NOMO-1 (cell line): ENCODE data around the gene NMNAT3.
"Not testable (repeated sequence)": the region's sequence is repeated elsewhere in the genome, so short reads cannot be mapped to it uniquely, and the experiment has no call there.

Source experiments
- DNase-seq, 2 experiments: peaks; one replicate each; lab custom pipeline; 2025; ENCODE audit not compliant: unreplicated experiment in 2 of 2; lab: John Stamatoyannopoulos, UW

Gene NMNAT3

GRCh38 chr3:139639662-139640061 is 38.1 kb downstream of the NMNAT3 start:
- DNase-seq: no peak

- DNase-seq: no peak
These were observed 39.3 kb downstream of the NMNAT3 start for GRCh38 chr3:139638518-139638917.

GRCh38 chr3:139636511-139636910 is 41.3 kb downstream of the NMNAT3 start:
- DNase-seq: no peak

DNA sequence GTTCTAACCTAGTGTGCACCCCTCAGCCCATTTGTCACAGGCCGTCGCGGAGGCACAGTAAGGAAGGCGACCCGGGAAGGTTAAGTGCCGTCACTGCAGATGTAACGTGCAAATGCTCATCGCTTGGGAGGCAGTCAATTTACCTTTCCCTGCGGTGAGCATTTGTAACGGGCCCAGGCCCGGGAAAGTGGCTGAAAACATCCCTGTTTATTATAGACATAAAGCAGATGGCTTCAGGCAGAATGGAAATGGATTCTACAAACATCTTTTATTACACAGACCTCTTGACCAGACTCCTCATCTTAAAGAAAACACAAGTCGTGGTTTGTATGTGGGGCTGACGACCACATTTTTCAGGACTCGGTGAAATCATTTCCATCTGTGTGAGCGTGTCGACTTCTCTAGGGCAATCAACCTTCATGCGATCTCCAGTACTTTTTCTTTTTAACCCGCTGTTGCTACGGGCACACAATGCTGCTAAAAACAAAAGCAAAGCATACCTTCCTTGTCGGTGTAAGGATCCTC is 43.6 kb downstream of the NMNAT3 start:
- no peak for DNase-seq

DNA sequence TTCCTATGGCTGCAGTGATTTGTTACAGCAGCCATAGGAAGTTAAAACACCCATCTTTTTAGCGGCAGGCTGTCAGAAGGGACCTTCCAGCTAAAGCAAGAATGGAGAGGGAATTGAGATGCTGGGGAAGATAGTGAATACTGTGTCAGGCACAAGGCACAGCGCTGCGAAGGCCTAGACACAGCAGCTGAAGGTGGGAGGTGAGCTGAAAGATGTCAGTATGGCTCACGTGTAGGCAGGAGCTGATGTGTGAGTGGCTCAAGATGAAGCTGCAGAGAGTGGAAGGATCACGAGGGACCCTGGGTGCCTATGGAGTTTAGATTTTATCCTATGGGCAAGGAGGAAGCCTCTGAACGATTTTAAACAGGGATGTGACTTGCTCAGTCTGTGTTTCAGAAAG is 44.3 kb downstream of the NMNAT3 start:
- no peak for DNase-seq

GRCh38 chr3:139630542-139630941 is 47.2 kb downstream of the NMNAT3 start:
- DNase-seq: no peak

- DNase-seq: no peak
These were observed 48.7 kb downstream of the NMNAT3 start for GRCh38 chr3:139629033-139629432.

DNA sequence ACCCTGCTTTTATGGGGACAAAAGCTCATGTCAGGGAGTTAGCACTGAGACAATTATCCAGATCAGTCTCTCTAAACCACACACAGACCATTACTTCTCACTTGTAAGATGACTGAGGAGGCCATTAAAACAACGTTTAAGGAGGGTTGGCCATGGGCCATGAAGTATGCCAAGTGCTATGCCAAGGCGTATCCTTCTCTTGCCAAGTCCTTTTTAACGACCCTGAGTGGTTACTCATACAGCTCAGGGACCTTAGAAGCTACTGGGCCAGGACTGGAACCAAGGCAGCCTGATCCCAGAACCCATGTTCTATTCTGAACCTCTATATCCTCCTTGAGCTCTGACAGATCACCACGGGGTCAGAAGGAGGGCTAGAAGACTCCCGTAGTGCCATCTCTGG is 50.0 kb downstream of the NMNAT3 start:
- DNase-seq: no peak

DNA sequence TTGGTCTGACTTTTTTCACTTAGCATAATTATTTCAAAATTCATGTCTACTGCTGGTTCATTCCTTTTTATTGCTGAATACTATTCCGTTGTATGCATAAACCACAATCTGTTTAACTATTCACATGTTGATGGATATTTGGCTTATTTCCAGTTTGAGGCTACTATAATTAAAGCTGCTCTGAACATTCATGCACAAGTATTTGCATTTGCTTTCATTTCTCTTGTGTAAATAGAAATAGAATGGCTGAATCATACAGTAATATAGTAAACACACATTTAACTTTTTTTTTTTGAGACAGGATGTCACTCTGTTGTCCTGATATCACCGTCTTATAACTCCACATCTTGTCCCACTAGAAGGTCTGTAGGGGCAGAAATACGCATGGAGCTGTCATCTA is 57.3 kb downstream of the NMNAT3 start:
- no peak for DNase-seq

GRCh38 chr3:139619484-139619883 is 58.3 kb downstream of the NMNAT3 start:
- peak in 1 of 2 experiments; percentile 29 for DNase-seq

DNA sequence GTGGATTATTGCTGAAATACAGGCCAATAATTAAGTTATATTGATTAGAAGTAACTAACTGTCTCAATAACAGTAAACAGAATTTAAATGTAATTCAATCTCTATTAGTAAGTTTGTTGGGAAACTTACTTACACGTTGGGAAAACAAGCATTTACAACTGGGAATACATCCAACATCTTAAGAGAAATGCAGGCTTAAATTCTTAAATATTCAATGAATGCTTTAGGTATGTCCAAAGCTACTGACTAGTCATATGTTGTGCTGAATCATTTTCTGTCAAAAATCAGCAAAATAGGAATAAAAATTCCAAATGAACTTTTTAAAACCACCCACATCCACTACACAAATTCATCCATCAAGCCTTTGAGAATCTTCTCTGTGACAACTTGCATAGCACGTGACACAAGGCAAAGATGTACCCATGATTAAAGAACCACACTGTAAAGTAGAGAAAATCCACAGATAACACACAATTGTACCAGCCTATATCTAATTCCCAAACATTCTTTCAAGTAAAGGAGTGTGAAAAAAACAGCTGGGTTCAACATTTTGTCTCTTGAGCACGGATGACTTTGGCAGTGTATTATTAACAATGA is 60.0 kb downstream of the NMNAT3 start:
- no peak for DNase-seq

DNA sequence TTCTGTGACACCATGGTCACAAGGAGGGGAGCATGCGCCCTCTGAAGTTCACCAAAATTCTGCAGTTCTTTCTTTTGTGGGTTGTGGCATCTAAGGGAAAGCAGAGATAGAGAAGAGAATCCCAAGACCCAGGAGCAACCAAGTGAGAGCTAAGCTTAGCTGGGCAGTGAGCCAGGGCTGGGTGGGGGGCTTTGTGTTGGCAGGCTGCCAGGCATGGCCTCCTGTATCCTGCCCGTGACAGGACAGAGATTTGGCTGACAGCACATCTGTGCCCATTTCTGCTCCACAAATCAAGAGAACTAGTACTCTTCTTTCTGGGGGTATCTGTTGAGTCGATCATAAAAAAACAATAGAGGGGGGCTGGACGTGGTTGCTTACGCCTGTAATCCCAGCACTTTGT is 66.2 kb downstream of the NMNAT3 start:
- DNase-seq: no peak

- DNase-seq: no peak
These were observed 66.9 kb downstream of the NMNAT3 start for GRCh38 chr3:139610886-139611285.

GRCh38 chr3:139608924-139609323 is 68.8 kb downstream of the NMNAT3 start:
- no peak for DNase-seq

- DNase-seq: no peak
These were observed 69.7 kb downstream of the NMNAT3 start for GRCh38 chr3:139608108-139608380.

DNA sequence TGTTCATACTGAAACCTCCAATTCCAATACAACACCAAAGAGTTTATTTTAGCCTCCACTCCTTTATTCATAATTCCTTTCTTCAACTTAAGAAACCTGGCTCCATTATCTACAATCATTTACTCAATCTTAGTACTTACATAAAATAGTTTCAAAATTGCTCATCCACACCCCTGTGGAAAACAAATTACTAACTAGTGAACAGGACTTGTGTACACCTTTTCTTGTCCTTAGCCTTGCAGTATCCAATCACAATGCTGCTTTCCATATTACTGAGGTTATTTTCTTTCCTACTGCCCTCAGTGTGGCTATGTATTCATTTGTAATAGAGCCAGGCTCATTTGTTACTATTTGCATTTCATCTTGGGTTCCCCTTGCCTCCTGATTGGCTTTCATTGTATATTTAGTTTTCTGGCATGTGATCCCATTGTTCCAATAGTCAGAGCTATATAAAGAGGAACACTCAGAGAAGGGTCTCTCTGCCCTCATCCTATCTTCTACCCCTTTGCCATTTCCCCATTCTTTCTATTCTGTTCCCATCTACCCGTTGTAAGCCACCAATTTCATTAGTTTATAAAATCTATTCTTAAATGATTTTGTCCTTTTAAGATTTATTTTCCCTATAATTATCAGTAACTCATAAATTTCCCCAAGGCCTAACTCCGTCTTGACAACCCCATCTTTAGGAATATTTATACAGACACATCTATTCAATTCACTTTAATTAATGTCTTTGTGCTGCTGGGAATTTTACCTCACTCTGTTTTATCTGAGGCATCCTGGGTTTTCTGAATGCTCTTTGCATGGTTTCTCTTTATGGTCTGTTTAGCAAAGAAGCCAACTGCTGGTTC is 70.3 kb downstream of the NMNAT3 start:
- DNase-seq: no peak

GRCh38 chr3:139602003-139602402 is 75.8 kb downstream of the NMNAT3 start:
- DNase-seq: no peak

- peak; percentile 4 to 40 for DNase-seq
These were observed 76.4 kb downstream of the NMNAT3 start for GRCh38 chr3:139601191-139601961.

DNA sequence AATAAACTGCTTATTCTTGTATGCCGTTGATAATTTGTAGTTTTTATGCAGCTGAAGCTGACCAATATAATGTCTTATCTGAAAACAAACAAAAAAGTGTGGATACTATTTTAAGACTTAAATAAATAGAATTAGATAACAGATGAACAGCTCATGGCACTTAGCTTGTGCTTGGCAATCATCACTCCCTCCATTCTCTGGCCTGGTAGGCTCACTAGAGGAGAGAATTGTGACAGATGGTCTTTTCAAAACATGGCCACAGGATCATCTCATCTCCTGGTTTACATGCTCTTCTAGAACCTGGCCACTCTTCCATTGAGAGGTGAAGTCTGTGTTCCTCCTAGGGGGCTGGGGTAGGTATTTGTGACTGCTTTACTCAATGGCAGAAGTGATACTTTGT is 79.8 kb downstream of the NMNAT3 start:
- DNase-seq: no peak

DNA sequence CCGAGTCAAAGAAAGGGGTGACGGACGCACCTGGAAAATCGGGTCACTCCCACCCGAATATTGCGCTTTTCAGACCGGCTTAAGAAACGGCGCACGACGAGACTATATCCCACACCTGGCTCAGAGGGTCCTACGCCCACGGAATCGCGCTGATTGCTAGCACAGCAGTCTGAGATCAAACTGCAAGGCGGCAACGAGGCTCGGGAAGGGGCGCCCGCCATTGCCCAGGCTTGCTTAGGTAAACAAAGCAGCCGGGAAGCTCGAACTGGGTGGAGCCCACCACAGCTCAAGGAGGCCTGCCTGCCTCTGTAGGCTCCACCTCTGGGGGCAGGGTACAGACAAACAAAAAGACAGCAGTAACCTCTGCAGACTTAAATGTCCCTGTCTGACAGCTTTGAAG is 86.6 kb downstream of the NMNAT3 start:
- not testable (repeated sequence) for DNase-seq

- DNase-seq: peak; percentile 20 to 38
These were observed 89.3 kb downstream of the NMNAT3 start for GRCh38 chr3:139588450-139588849.

DNA sequence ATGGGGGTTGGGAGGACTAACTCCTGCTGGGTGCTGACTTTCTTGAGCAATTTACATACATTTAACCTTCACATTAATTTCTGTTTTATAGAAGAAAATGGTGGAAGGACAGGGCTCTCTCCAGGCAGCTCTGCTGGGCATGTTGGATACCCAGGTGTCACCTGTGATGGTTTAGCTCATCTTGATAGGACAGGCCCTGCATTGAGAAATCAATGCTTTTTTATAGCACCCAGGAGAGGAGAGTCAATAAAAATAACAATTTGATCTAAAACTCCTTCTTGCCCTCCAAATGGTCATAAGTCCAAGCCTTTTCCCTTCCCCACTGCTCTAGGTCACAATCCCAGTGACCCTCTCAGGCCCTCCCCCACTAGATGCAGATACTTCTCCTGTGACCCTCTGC is 90.0 kb downstream of the NMNAT3 start:
- no peak for DNase-seq
